HCT116 (cell line): Measurements from ENCODE around the gene IKZF3. TPM values are rescaled to one million over a fixed set of nuclear protein-coding genes. Genes with fewer than 3 reads are reported as not detected.

Experiments used
- ATAC-seq: fragments of 200-7000 bp; cut with Tn5 transposase; 2 replicates; pipeline ENCODE4 v1.9.1; 2020; ENCODE audit warnings: mild to moderate bottlenecking, moderate library complexity
- BruUV-seq: library from RNA; stranded (reverse); fragments of 400-500 nt; replicated peaks from 2 replicates; lab custom pipeline; 2021; lab: Mats Ljungman, UMichigan
- CTCF ChIA-PET: fragments of 300-600 bp; sonication (Branson Sonifier 250); formaldehyde crosslinking; loops from one replicate; lab custom pipeline; 2021; ENCODE audit warnings: antibody characterized with exemption; lab: Charles Lee
- POLR2A ChIA-PET: fragments of 300-600, 350-600 bp; sonication (Branson Sonifier 250); formaldehyde crosslinking; loops from one replicate; lab custom pipeline; 2021; ENCODE audit warnings: antibody characterized with exemption; lab: Charles Lee
- RAD21 ChIA-PET, 2 experiments: fragments of 300-600 bp; sonication (Branson Sonifier 250); formaldehyde crosslinking; loops; one replicate each; lab custom pipeline; 2023; ENCODE audit warnings: low total read pairs in 2 of 2; ENCODE audit not compliant: uncharacterized antibody in 2 of 2, unreplicated experiment in 2 of 2, low non-redundant PET in 1 of 2; lab: Charles Lee
- DNase-seq: peaks from one replicate; pipeline ENCODE4 v3.0.0-alpha.2; 2010; ENCODE audit warnings: low read depth, low spot score
- H2AFZ ChIP-seq: fragments of 200-600 bp; shearing (Covaris generic), sonication (generic); 2 replicates; pipeline ENCODE4 v1.6.1; 2017; ENCODE audit warnings: low read depth, mixed run types, mixed read lengths, antibody characterized with exemption, low read length; ENCODE audit not compliant: poor library complexity, severe bottlenecking
- H3K27ac ChIP-seq: 2 replicates; pipeline ENCODE4 v1.5.1; 2012; ENCODE audit warnings: low read depth, low read length
- H3K27me3 ChIP-seq: fragments of 200-600 bp; sonication (generic); 2 replicates; pipeline ENCODE4 v1.6.1; 2016; ENCODE audit warnings: mixed run types, low read length, mixed read lengths; ENCODE audit not compliant: insufficient read depth
- H3K36me3 ChIP-seq, 2 experiments: fragments of 200-500 bp in 1 of 2; fragments of 200-600 bp in 1 of 2; sonication (Bioruptor generic) in 1 of 2; sonication (generic) in 1 of 2; 2 replicates each; pipeline versions ENCODE4 v1.5.1 to v1.6.1; 2014 to 2016; ENCODE audit warnings: low read length in 2 of 2, inconsistent platforms in 1 of 2, mixed read lengths in 1 of 2, mixed run types in 1 of 2; ENCODE audit not compliant: insufficient read depth in 2 of 2, control insufficient read depth in 1 of 2
- H3K4me1 ChIP-seq, 2 experiments: fragments of 200-600 bp in 1 of 2; sonication (generic) in 1 of 2; 2 replicates each; pipeline versions ENCODE4 v1.5.1 to v1.6.1; 2012 to 2017; ENCODE audit warnings: low read length in 2 of 2, inconsistent platforms in 1 of 2, mild to moderate bottlenecking in 1 of 2, mixed read lengths in 1 of 2, mixed run types in 1 of 2, moderate library complexity in 1 of 2; ENCODE audit not compliant: insufficient read depth in 2 of 2, control insufficient read depth in 1 of 2
- H3K4me2 ChIP-seq: fragments of 200-600 bp; sonication (generic); 2 replicates; pipeline ENCODE4 v1.6.1; 2017; ENCODE audit warnings: mixed run types, low read length, mixed read lengths
- H3K4me3 ChIP-seq, 2 experiments: fragments of 200-600 bp in 1 of 2; sonication (generic) in 1 of 2; replicated peaks in 1 of 2; 2 replicates each; pipeline ENCODE4 v1.5.1; 2011 to 2016; ENCODE audit warnings: low read length in 2 of 2, control low read depth in 1 of 2, low read depth in 1 of 2, mild to moderate bottlenecking in 1 of 2, mixed read lengths in 1 of 2, mixed run types in 1 of 2
- H3K79me2 ChIP-seq: fragments of 200-600 bp; sonication (generic); 2 replicates; pipeline ENCODE4 v1.6.1; 2017; ENCODE audit warnings: mild to moderate bottlenecking, mixed run types, low read length, moderate library complexity, mixed read lengths; ENCODE audit not compliant: insufficient read depth
- H3K9ac ChIP-seq: fragments of 200-600 bp; sonication (generic); 2 replicates; pipeline ENCODE4 v1.6.1; 2016; ENCODE audit warnings: low read length, mixed read lengths
- H3K9me2 ChIP-seq: fragments of 200-600 bp; sonication (generic), shearing (Covaris generic); 2 replicates; pipeline ENCODE4 v1.6.1; 2017; ENCODE audit warnings: mixed run types, mild to moderate bottlenecking, moderate library complexity; ENCODE audit not compliant: insufficient read depth
- H3K9me3 ChIP-seq, 2 experiments: fragments of 200-500 bp in 1 of 2; fragments of 200-600 bp in 1 of 2; sonication (Bioruptor generic) in 1 of 2; sonication (generic) in 1 of 2; 2 replicates each; pipeline ENCODE4 v1.6.1; 2014 to 2017; ENCODE audit warnings: low read length in 2 of 2, mixed read lengths in 2 of 2, inconsistent platforms in 1 of 2, low read depth in 1 of 2, mild to moderate bottlenecking in 1 of 2, mixed run types in 1 of 2, moderate library complexity in 1 of 2; ENCODE audit not compliant: control insufficient read depth in 1 of 2, insufficient read depth in 1 of 2
- H4K20me1 ChIP-seq: fragments of 200-600 bp; sonication (generic), shearing (Covaris generic); 2 replicates; pipeline ENCODE4 v1.6.1; 2017; ENCODE audit warnings: mixed run types, mild to moderate bottlenecking, moderate library complexity; ENCODE audit not compliant: insufficient read depth
- CEBPB ChIP-seq: IDR thresholded peaks from 2 replicates; pipeline ENCODE4 v1.6.1; 2012; ENCODE audit warnings: low read depth
- EGR1 ChIP-seq: IDR thresholded peaks from 2 replicates; pipeline ENCODE4 v1.6.1; 2012; ENCODE audit warnings: low read depth
- EZH2phosphoT487 ChIP-seq: fragments of 200-600 bp; IDR thresholded peaks from 2 replicates; pipeline ENCODE4 v1.6.1; 2018; ENCODE audit warnings: antibody characterized with exemption, borderline replicate concordance
- FOSL1 ChIP-seq: IDR thresholded peaks from 2 replicates; pipeline ENCODE4 v1.6.1; 2012; ENCODE audit warnings: low read depth
- MAX ChIP-seq: IDR thresholded peaks from 2 replicates; pipeline ENCODE4 v1.6.1; 2012
- POLR2A ChIP-seq: IDR thresholded peaks from 2 replicates; pipeline ENCODE4 v1.7.0; 2011; ENCODE audit warnings: borderline replicate concordance; ENCODE audit not compliant: insufficient read depth, insufficient read length; ENCODE audit errors: extremely low read depth
- POLR2AphosphoS5 ChIP-seq: IDR thresholded peaks from 2 replicates; pipeline ENCODE4 v1.6.1; 2011; ENCODE audit warnings: mild to moderate bottlenecking, low read depth, low read length, moderate library complexity
- RAD21 ChIP-seq: IDR thresholded peaks from 2 replicates; pipeline ENCODE4 v1.6.1; 2012; ENCODE audit warnings: low read depth, mild to moderate bottlenecking
- SIN3A ChIP-seq: IDR thresholded peaks from 2 replicates; pipeline ENCODE4 v1.6.1; 2012; ENCODE audit warnings: low read depth
- SRF ChIP-seq: IDR thresholded peaks from 2 replicates; pipeline ENCODE4 v1.6.1; 2012; ENCODE audit warnings: low read depth
- YY1 ChIP-seq: IDR thresholded peaks from 2 replicates; pipeline ENCODE4 v1.6.1; 2011; ENCODE audit warnings: low read length, low read depth, moderate library complexity, mild to moderate bottlenecking; ENCODE audit not compliant: insufficient replicate concordance; ENCODE audit errors: extremely low read depth
- ZNF274 ChIP-seq: fragments of 200-500 bp; sonication (Bioruptor generic); IDR thresholded peaks from 2 replicates; pipeline ENCODE4 v1.6.1; 2014; ENCODE audit warnings: mild to moderate bottlenecking, low read depth, low read length, inconsistent platforms
- intact Hi-C: fragments of 100-400 bp; cut with micrococcal nuclease; formaldehyde crosslinking; loops from 2 replicates; pipeline ENCODE4 v1.10.0; 2022
- total RNA-seq: library from RNA; stranded (reverse); gene quantifications from one replicate; pipeline ENCODE4 v1.2.1, GENCODE V29; 2021; ENCODE audit not compliant: unreplicated experiment
- TF ChIP-seq, protein P1 (sequence below): IDR thresholded peaks from 2 replicates; pipeline ENCODE4 v1.6.1; 2012; ENCODE audit warnings: low read depth
- TF ChIP-seq, protein P2 (sequence below): IDR thresholded peaks from 2 replicates; pipeline ENCODE4 v1.6.1; 2011; ENCODE audit warnings: mild to moderate bottlenecking, low read length, moderate library complexity; ENCODE audit not compliant: insufficient replicate concordance; ENCODE audit errors: extremely low read depth
- TF ChIP-seq, protein P3 (sequence below), 3 experiments: fragments of 200-600 bp in 1 of 3; sonication (generic) in 1 of 3; IDR thresholded peaks in 2 of 3; conservative IDR thresholded peaks in 1 of 3; 2 replicates each; pipeline ENCODE4 v1.5.1; 2012 to 2017; ENCODE audit warnings: low read depth in 2 of 3, low read length in 2 of 3, antibody characterized with exemption in 1 of 3, borderline replicate concordance in 1 of 3, control low read depth in 1 of 3, mild to moderate bottlenecking in 1 of 3, mixed read lengths in 1 of 3, mixed run types in 1 of 3, moderate library complexity in 1 of 3; ENCODE audit not compliant: insufficient read depth in 1 of 3
- TF ChIP-seq, protein P4 (sequence below): IDR thresholded peaks from 2 replicates; pipeline ENCODE4 v1.6.1; 2012

Gene IKZF3
- total RNA-seq, 1 experiment from 2014 or later = 0.30 TPM

- POLR2A ChIA-PET = no interaction called here
Observed at GRCh38 chr17:39792526-39793221, 71.4 kb downstream of the IKZF3 start.

More at GRCh38 chr17:39792526-39793221, 71.4 kb downstream of the IKZF3 start:
- Histone ChIP-seq H3K9me2 (no peaks in the 10 kb centered on the region), H4K20me1 (no peaks in the 10 kb centered on the region), H3K4me2 (no peak overlapping the region), H3K36me3 (no peaks in the 10 kb centered on the region), H3K79me2 (no peaks in the 10 kb centered on the region), H2AFZ (no peak overlapping the region), H3K4me3 (no peak overlapping the region), H3K9ac (no peak overlapping the region), H3K27ac (no peak overlapping the region), H3K4me1 (no peaks in the 10 kb centered on the region), H3K27me3 (no peaks in the 10 kb centered on the region; the same call in 1 of the 2 replicates), H3K9me3 (no peaks in the 10 kb centered on the region)
- no peak for TF ChIP-seq FOSL1
- TF ChIP-seq EZH2phosphoT487 = no peak
- no peak for TF ChIP-seq CEBPB
- no peak for TF ChIP-seq POLR2AphosphoS5
- TF ChIP-seq, protein P1, sequence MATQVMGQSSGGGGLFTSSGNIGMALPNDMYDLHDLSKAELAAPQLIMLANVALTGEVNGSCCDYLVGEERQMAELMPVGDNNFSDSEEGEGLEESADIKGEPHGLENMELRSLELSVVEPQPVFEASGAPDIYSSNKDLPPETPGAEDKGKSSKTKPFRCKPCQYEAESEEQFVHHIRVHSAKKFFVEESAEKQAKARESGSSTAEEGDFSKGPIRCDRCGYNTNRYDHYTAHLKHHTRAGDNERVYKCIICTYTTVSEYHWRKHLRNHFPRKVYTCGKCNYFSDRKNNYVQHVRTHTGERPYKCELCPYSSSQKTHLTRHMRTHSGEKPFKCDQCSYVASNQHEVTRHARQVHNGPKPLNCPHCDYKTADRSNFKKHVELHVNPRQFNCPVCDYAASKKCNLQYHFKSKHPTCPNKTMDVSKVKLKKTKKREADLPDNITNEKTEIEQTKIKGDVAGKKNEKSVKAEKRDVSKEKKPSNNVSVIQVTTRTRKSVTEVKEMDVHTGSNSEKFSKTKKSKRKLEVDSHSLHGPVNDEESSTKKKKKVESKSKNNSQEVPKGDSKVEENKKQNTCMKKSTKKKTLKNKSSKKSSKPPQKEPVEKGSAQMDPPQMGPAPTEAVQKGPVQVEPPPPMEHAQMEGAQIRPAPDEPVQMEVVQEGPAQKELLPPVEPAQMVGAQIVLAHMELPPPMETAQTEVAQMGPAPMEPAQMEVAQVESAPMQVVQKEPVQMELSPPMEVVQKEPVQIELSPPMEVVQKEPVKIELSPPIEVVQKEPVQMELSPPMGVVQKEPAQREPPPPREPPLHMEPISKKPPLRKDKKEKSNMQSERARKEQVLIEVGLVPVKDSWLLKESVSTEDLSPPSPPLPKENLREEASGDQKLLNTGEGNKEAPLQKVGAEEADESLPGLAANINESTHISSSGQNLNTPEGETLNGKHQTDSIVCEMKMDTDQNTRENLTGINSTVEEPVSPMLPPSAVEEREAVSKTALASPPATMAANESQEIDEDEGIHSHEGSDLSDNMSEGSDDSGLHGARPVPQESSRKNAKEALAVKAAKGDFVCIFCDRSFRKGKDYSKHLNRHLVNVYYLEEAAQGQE = no peak
- TF ChIP-seq MAX = no peak
- TF ChIP-seq YY1 = no peak
- no peak for TF ChIP-seq SRF
- no peak for TF ChIP-seq RAD21
- no peak for TF ChIP-seq EGR1
- no peak for TF ChIP-seq ZNF274
- no peak for TF ChIP-seq SIN3A
- TF ChIP-seq, protein P2, sequence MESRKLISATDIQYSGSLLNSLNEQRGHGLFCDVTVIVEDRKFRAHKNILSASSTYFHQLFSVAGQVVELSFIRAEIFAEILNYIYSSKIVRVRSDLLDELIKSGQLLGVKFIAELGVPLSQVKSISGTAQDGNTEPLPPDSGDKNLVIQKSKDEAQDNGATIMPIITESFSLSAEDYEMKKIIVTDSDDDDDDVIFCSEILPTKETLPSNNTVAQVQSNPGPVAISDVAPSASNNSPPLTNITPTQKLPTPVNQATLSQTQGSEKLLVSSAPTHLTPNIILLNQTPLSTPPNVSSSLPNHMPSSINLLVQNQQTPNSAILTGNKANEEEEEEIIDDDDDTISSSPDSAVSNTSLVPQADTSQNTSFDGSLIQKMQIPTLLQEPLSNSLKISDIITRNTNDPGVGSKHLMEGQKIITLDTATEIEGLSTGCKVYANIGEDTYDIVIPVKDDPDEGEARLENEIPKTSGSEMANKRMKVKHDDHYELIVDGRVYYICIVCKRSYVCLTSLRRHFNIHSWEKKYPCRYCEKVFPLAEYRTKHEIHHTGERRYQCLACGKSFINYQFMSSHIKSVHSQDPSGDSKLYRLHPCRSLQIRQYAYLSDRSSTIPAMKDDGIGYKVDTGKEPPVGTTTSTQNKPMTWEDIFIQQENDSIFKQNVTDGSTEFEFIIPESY = no peak
- TF ChIP-seq, protein P3, sequence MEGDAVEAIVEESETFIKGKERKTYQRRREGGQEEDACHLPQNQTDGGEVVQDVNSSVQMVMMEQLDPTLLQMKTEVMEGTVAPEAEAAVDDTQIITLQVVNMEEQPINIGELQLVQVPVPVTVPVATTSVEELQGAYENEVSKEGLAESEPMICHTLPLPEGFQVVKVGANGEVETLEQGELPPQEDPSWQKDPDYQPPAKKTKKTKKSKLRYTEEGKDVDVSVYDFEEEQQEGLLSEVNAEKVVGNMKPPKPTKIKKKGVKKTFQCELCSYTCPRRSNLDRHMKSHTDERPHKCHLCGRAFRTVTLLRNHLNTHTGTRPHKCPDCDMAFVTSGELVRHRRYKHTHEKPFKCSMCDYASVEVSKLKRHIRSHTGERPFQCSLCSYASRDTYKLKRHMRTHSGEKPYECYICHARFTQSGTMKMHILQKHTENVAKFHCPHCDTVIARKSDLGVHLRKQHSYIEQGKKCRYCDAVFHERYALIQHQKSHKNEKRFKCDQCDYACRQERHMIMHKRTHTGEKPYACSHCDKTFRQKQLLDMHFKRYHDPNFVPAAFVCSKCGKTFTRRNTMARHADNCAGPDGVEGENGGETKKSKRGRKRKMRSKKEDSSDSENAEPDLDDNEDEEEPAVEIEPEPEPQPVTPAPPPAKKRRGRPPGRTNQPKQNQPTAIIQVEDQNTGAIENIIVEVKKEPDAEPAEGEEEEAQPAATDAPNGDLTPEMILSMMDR (IDR thresholded peaks at IDR 0.05 in 2 of 3, conservative IDR thresholded peaks at IDR 0.05 in 1 of 3; ENCODE audit: borderline replicate concordance in 1 of 3, insufficient read depth in 1 of 3, low read depth in 2 of 3, low read length in 2 of 3) = no peak
- TF ChIP-seq, protein P4, sequence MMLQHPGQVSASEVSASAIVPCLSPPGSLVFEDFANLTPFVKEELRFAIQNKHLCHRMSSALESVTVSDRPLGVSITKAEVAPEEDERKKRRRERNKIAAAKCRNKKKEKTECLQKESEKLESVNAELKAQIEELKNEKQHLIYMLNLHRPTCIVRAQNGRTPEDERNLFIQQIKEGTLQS = no peak
- TF ChIP-seq POLR2A = no peak
- CTCF ChIA-PET = no interaction called here
- no TSS peak for BruUV-seq
- DNase-seq (no peak), ATAC-seq (no peak)
- RAD21 ChIA-PET = no interaction called here
- intact Hi-C loops = no loop called here
